IMR-90 (cell line): ENCODE results near the gene MEGF11.

Experiments used
- CEBPB ChIP-seq: IDR thresholded peaks from 2 replicates; pipeline ENCODE4 v1.6.1; 2012; ENCODE audit warnings: low read depth, low read length, improper control_type of control experiment
- CHD1 ChIP-seq: IDR thresholded peaks from 2 replicates; pipeline ENCODE4 v1.6.1; 2012; ENCODE audit warnings: low read depth, low read length, improper control_type of control experiment
- ELK1 ChIP-seq: fragments of 150-350 bp; IDR thresholded peaks from 2 replicates; pipeline ENCODE4 v1.6.1; 2016; ENCODE audit warnings: low read depth, mild to moderate bottlenecking, low read length, moderate library complexity, borderline replicate concordance
- MAFK ChIP-seq: IDR thresholded peaks from 2 replicates; pipeline ENCODE4 v1.6.1; 2012; ENCODE audit warnings: low read depth, low read length, improper control_type of control experiment
- MXI1 ChIP-seq: IDR thresholded peaks from 2 replicates; pipeline ENCODE4 v1.6.1; 2012; ENCODE audit warnings: low read depth, mild to moderate bottlenecking, low read length, moderate library complexity, borderline replicate concordance
- POLR2A ChIP-seq: IDR thresholded peaks from 2 replicates; pipeline ENCODE4 v1.6.1; 2012; ENCODE audit warnings: mild to moderate bottlenecking, low read depth, low read length
- RFX5 ChIP-seq: IDR thresholded peaks from 2 replicates; pipeline ENCODE4 v1.8.0; 2012; ENCODE audit warnings: low read depth, mild to moderate bottlenecking, low read length, moderate library complexity
- TF ChIP-seq, protein P1 (sequence below): conservative IDR thresholded peaks from 2 replicates; pipeline ENCODE4 v1.5.1; 2012; ENCODE audit warnings: mild to moderate bottlenecking, low read depth, low read length, improper control_type of control experiment
- TF ChIP-seq, protein P2 (sequence below): fragments of 150-350 bp; IDR thresholded peaks from 2 replicates; pipeline ENCODE4 v1.6.1; 2017; ENCODE audit warnings: mild to moderate bottlenecking, antibody characterized with exemption, low read length, low read depth

GRCh38 chr15:66298803-66299251, 45.3 kb upstream of the MEGF11 start:
- TF ChIP-seq POLR2A (no peak), RFX5 (no peak), CEBPB (no peak), MAFK (no peak), ELK1 (no peak), CHD1 (no peak), MXI1 (no peak)
- TF ChIP-seq, protein P1, sequence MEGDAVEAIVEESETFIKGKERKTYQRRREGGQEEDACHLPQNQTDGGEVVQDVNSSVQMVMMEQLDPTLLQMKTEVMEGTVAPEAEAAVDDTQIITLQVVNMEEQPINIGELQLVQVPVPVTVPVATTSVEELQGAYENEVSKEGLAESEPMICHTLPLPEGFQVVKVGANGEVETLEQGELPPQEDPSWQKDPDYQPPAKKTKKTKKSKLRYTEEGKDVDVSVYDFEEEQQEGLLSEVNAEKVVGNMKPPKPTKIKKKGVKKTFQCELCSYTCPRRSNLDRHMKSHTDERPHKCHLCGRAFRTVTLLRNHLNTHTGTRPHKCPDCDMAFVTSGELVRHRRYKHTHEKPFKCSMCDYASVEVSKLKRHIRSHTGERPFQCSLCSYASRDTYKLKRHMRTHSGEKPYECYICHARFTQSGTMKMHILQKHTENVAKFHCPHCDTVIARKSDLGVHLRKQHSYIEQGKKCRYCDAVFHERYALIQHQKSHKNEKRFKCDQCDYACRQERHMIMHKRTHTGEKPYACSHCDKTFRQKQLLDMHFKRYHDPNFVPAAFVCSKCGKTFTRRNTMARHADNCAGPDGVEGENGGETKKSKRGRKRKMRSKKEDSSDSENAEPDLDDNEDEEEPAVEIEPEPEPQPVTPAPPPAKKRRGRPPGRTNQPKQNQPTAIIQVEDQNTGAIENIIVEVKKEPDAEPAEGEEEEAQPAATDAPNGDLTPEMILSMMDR: no peak
- TF ChIP-seq, protein P2, sequence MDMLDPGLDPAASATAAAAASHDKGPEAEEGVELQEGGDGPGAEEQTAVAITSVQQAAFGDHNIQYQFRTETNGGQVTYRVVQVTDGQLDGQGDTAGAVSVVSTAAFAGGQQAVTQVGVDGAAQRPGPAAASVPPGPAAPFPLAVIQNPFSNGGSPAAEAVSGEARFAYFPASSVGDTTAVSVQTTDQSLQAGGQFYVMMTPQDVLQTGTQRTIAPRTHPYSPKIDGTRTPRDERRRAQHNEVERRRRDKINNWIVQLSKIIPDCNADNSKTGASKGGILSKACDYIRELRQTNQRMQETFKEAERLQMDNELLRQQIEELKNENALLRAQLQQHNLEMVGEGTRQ: no peak
